Transverse colon (tissue), 3 donors: ENCODE data around the gene ANKRD10.
"Not testable (repeated sequence)": the region's sequence is repeated elsewhere in the genome, so short reads cannot be mapped to it uniquely, and the experiment has no call there.

Experiments used
- EP300 ChIP-seq: sonication (generic); formaldehyde crosslinking; IDR thresholded peaks from one replicate; pipeline ENCODE4 v1.6.1; 2017; ENCODE audit warnings: antibody characterized with exemption, low read depth
- TF ChIP-seq, protein P1 (sequence below), 5 experiments: fragments of 200-600 bp in 3 of 5; fragments of 450-650 bp in 2 of 5; sonication (generic) in 3 of 5; IDR thresholded peaks; 1 replicate in 2 of 5; 2 replicates in 3 of 5; pipeline ENCODE4 v1.5.1; 2016 to 2017; ENCODE audit warnings: antibody characterized with exemption in 5 of 5, inconsistent platforms in 3 of 5, mild to moderate bottlenecking in 2 of 5, moderate library complexity in 1 of 5

DNA sequence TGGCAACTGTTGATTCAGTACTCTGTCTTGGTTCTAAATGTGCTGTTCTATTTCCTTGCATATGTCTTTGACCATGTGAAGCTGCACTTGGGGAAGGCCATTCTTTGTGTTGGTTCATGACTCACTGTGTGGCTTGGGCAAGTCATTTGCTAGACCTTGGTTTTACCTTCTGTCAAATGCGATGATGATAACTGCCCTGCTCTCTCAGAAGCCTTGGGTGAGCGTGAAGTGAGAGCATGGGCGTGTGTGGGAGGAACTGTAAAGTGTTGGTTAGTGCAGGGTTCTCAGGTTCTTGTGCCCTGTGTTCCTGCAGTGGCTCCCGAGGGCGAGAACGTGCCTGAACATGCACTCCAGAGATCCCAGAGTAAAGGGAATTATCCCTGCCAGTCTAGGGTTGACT, 37.3 kb upstream of the ANKRD10 start:
- TF ChIP-seq EP300, result not testable (repeated sequence)
- TF ChIP-seq, protein P1, sequence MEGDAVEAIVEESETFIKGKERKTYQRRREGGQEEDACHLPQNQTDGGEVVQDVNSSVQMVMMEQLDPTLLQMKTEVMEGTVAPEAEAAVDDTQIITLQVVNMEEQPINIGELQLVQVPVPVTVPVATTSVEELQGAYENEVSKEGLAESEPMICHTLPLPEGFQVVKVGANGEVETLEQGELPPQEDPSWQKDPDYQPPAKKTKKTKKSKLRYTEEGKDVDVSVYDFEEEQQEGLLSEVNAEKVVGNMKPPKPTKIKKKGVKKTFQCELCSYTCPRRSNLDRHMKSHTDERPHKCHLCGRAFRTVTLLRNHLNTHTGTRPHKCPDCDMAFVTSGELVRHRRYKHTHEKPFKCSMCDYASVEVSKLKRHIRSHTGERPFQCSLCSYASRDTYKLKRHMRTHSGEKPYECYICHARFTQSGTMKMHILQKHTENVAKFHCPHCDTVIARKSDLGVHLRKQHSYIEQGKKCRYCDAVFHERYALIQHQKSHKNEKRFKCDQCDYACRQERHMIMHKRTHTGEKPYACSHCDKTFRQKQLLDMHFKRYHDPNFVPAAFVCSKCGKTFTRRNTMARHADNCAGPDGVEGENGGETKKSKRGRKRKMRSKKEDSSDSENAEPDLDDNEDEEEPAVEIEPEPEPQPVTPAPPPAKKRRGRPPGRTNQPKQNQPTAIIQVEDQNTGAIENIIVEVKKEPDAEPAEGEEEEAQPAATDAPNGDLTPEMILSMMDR (IDR thresholded peaks at IDR 0.05), result not testable (repeated sequence)
